ENCODE results near the gene PLCB3. TPM values are rescaled to one million over a fixed set of nuclear protein-coding genes. Genes with fewer than 3 reads are reported as not detected.

The PLCB3 gene
- total RNA-seq, 1 experiment from 2014 or later: 80.2 TPM

DNA sequence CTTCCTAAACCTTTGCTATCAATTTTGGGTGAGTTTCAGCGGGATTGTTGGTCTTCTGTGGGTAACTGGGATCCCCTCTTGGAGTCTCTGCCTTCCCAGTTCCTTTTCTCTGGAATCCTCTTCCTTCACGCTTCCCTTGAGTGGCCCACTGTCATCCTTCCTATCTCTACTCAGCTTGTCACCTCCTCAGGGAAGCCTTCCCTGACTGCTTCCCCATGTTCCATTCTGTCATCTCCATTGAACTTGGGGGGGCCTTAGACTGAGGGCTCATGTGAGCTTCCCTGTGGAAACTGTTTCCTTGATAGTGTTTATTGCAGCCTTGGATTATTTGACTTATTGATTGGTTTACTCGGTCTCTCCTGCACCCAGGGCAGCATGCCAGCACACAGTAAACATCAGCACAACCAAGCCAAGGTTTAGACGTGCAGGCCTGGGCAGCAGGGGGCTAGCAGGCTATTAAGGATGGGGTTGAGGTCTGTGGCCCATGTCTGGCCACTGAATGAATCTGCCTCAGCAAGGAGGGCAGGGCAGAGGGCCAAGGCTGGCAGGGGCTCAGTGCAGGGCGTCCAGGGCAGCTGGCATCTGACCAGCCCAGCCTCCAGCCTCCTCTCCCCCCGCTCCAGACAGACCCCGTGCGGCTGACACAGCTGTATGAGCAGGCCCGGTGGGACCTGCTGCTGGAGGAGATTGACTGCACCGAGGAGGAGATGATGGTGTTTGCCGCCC, 32.5 kb upstream of the PLCB3 start:
- Histone ChIP-seq H3K4me1 (ENCODE audit: insufficient read depth, low read length) (no peaks in the 10 kb centered on the region), H2BK12ac (ENCODE audit: insufficient read length, low read depth, low read length) (no peak overlapping the region), H3K9ac (ENCODE audit: extremely low read depth, insufficient read length, low read length) (no peak overlapping the region), H3K79me1 (ENCODE audit: insufficient read depth, low read depth, low read length, poor library complexity, severe bottlenecking) (no peaks in the 10 kb centered on the region), H4K5ac (ENCODE audit: insufficient read length, low read depth, low read length) (no peak overlapping the region), H3K18ac (ENCODE audit: insufficient read length, low read depth, low read length) (no peak overlapping the region), H2BK20ac (ENCODE audit: low read depth, low read length, poor library complexity, severe bottlenecking) (no peak overlapping the region), H2BK15ac (ENCODE audit: low read depth, low read length) (no peak overlapping the region), H4K8ac (replicated peaks; ENCODE audit: insufficient read length, low read depth, low read length) (no peak overlapping the region), H2BK120ac (ENCODE audit: low read depth, low read length, poor library complexity, severe bottlenecking) (no peak overlapping the region), H3T11ph (ENCODE audit: low read length) (no peak overlapping the region), H3K23ac (ENCODE audit: insufficient read length, low read depth, low read length) (no peak overlapping the region), H3K4ac (ENCODE audit: low read depth, low read length) (no peak overlapping the region), H3K79me2 (ENCODE audit: insufficient read depth, low read length) (no peaks in the 10 kb centered on the region), H3K27me3 (ENCODE audit: insufficient read depth, low read length) (no peaks in the 10 kb centered on the region), H3K23me2 (ENCODE audit: insufficient read length, low read depth, low read length, poor library complexity, severe bottlenecking) (no peaks in the 10 kb centered on the region), H3K4me2 (ENCODE audit: insufficient read depth, insufficient read length, low read length) (no peak overlapping the region), H4K91ac (ENCODE audit: insufficient read length, low read depth, low read length) (peak overlapping the region; percentile 32), H2AFZ (ENCODE audit: low read length) (no peak overlapping the region), H2BK5ac (ENCODE audit: insufficient read length, low read length) (no peak overlapping the region), H3K56ac (ENCODE audit: insufficient read length, low read depth, low read length) (no peak overlapping the region), H4K20me1 (ENCODE audit: control insufficient read depth, insufficient read depth, insufficient read length) (no peaks in the 10 kb centered on the region), H3K9me3 (ENCODE audit: control insufficient read depth, low read depth, low read length) (no peaks in the 10 kb centered on the region), H3K27ac (ENCODE audit: insufficient read length, low read depth, low read length) (no peak overlapping the region), H3K14ac (ENCODE audit: insufficient read depth, low read length) (no peak overlapping the region), H2AK5ac (ENCODE audit: insufficient read length, low read length) (no peak overlapping the region)
- Mint-ChIP-seq H3K36me3 (ENCODE audit: insufficient read depth in 1 of 3, low read depth in 3 of 3) (peaks cover 3 to 52% (median 22%) of the 10 kb centered on the region in 3 experiments), H3K27me3 (ENCODE audit: low read depth) (no peaks in the 10 kb centered on the region; the same call in 1 of the 2 replicates), H3K9me3 (no peaks in the 10 kb centered on the region), H3K4me3 (no peak overlapping the region), H3K27ac (peak overlapping the region in 2 of 3 experiments; percentile 13 to 25; a peak in 2 of 7 replicates), H3K4me1 (peaks cover 3 to 4% of the 10 kb centered on the region in 2 experiments; a peak in 2 of 4 replicates)
- TF ChIP-seq, protein P1, sequence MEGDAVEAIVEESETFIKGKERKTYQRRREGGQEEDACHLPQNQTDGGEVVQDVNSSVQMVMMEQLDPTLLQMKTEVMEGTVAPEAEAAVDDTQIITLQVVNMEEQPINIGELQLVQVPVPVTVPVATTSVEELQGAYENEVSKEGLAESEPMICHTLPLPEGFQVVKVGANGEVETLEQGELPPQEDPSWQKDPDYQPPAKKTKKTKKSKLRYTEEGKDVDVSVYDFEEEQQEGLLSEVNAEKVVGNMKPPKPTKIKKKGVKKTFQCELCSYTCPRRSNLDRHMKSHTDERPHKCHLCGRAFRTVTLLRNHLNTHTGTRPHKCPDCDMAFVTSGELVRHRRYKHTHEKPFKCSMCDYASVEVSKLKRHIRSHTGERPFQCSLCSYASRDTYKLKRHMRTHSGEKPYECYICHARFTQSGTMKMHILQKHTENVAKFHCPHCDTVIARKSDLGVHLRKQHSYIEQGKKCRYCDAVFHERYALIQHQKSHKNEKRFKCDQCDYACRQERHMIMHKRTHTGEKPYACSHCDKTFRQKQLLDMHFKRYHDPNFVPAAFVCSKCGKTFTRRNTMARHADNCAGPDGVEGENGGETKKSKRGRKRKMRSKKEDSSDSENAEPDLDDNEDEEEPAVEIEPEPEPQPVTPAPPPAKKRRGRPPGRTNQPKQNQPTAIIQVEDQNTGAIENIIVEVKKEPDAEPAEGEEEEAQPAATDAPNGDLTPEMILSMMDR (conservative IDR thresholded peaks at IDR 0.05): no peak
- DNase-seq: no peak
- WGBS (ENCODE audit: extremely low coverage, insufficient read length, low lambda C conversion rate): no CpG with 5 or more reads among the region's 11 CpGs

Measured in H9 (cell line).